H1 (cell line): ENCODE measurements around the gene GMEB2. TPM values are rescaled to one million over a fixed set of nuclear protein-coding genes. Genes with fewer than 3 reads are reported as not detected.

Experiments used
- CTCF ChIA-PET: fragments of 300-600 bp; sonication (Branson Sonifier 250); formaldehyde crosslinking; loops from one replicate; lab custom pipeline; 2021; ENCODE audit not compliant: partially characterized antibody; lab: Charles Lee
- POLR2A ChIA-PET: fragments of 300-600 bp; sonication (Branson Sonifier 250); formaldehyde crosslinking; loops from one replicate; lab custom pipeline; 2021; ENCODE audit warnings: inconsistent platforms; ENCODE audit not compliant: partially characterized antibody; lab: Charles Lee
- DNase-seq, 2 experiments: peaks; one replicate each; pipeline versions ENCODE4 v3.0.0 to v3.0.0-alpha.2; 2010 to 2022; ENCODE audit warnings: low spot score in 2 of 2, low read depth in 1 of 2, mixed read lengths in 1 of 2
- FAIRE-seq: peaks from 2 replicates; lab custom pipeline; 2011; peaks lifted over from hg19 to GRCh38; lab: Jason Lieb, UNC
- H2AFZ ChIP-seq: 2 replicates; pipeline ENCODE4 v1.8.1; 2012; ENCODE audit warnings: low read length, inconsistent platforms
- H2AK5ac ChIP-seq: 2 replicates; pipeline ENCODE4 v1.6.1; 2013; ENCODE audit warnings: low read depth, low read length
- H2BK120ac ChIP-seq: replicated peaks from 2 replicates; pipeline ENCODE3; 2013; ENCODE audit warnings: low read depth, low read length, inconsistent platforms
- H2BK12ac ChIP-seq: 2 replicates; pipeline ENCODE4 v1.6.1; 2013; ENCODE audit warnings: low read depth, low read length
- H2BK15ac ChIP-seq: 2 replicates; pipeline ENCODE4 v1.6.1; 2013; ENCODE audit warnings: low read length
- H2BK20ac ChIP-seq: 2 replicates; pipeline ENCODE4 v1.6.1; 2013; ENCODE audit warnings: low read length
- H2BK5ac ChIP-seq: 2 replicates; pipeline ENCODE4 v1.6.1; 2013; ENCODE audit warnings: low read depth, low read length
- H3K14ac ChIP-seq: 2 replicates; pipeline ENCODE4 v1.6.1; 2013; ENCODE audit warnings: inconsistent platforms; ENCODE audit not compliant: insufficient read length
- H3K18ac ChIP-seq: 2 replicates; pipeline ENCODE4 v1.6.1; 2013; ENCODE audit warnings: low read length; ENCODE audit errors: extremely low read depth
- H3K23ac ChIP-seq: 2 replicates; pipeline ENCODE4 v1.6.1; 2013; ENCODE audit warnings: inconsistent platforms; ENCODE audit not compliant: insufficient read length
- H3K23me2 ChIP-seq: 2 replicates; pipeline ENCODE4 v1.6.1; 2013; ENCODE audit warnings: low read depth, low read length
- H3K27ac ChIP-seq: 2 replicates; pipeline ENCODE4 v1.6.1; 2011; ENCODE audit warnings: low read depth, low read length, inconsistent platforms
- H3K27me3 ChIP-seq, 4 experiments: replicated peaks in 1 of 4; 1 replicate in 1 of 4; 2 replicates in 3 of 4; pipeline versions ENCODE4 v1.6.1 to v1.8.1; 2011 to 2013; ENCODE audit warnings: low read length in 3 of 4, mild to moderate bottlenecking in 3 of 4, inconsistent platforms in 2 of 4, mixed read lengths in 2 of 4, moderate library complexity in 1 of 4; ENCODE audit not compliant: control insufficient read depth in 3 of 4, insufficient read depth in 3 of 4; ENCODE audit errors: extremely low read depth in 1 of 4
- H3K36me3 ChIP-seq, 4 experiments: 2 replicates each; pipeline versions ENCODE4 v1.6.1 to v1.8.1; 2011 to 2013; ENCODE audit warnings: mild to moderate bottlenecking in 4 of 4, low read length in 3 of 4, moderate library complexity in 2 of 4, control low read depth in 1 of 4, inconsistent platforms in 1 of 4; ENCODE audit not compliant: insufficient read depth in 4 of 4, control insufficient read depth in 2 of 4
- H3K4ac ChIP-seq: replicated peaks from 2 replicates; pipeline ENCODE3; 2013; ENCODE audit warnings: low read length, low read depth, mixed read lengths, inconsistent platforms; ENCODE audit not compliant: insufficient read length
- H3K4me1 ChIP-seq, 4 experiments: replicated peaks in 1 of 4; 1 replicate in 1 of 4; 2 replicates in 3 of 4; pipeline versions ENCODE4 v1.6.1 to v1.8.1; 2011 to 2013; ENCODE audit warnings: low read length in 3 of 4, inconsistent platforms in 2 of 4, mixed read lengths in 1 of 4; ENCODE audit not compliant: insufficient read depth in 4 of 4, control insufficient read depth in 3 of 4
- H3K4me2 ChIP-seq, 2 experiments: 2 replicates each; pipeline versions ENCODE4 v1.6.1 to v1.8.1; 2011 to 2013; ENCODE audit warnings: low read depth in 2 of 2, low read length in 2 of 2, control low read depth in 1 of 2, inconsistent platforms in 1 of 2, mild to moderate bottlenecking in 1 of 2; ENCODE audit not compliant: insufficient read depth in 1 of 2
- H3K4me3 ChIP-seq, 4 experiments: fragments of 200-600, 300-600 bp in 1 of 4; sonication (generic), shearing (Covaris generic), sonication (Bioruptor Twin) in 1 of 4; 2 replicates each; pipeline versions ENCODE4 v1.5.1 to v1.8.1; 2011 to 2016; ENCODE audit warnings: low read length in 4 of 4, low read depth in 3 of 4, control low read depth in 2 of 4, inconsistent platforms in 2 of 4, mild to moderate bottlenecking in 2 of 4, mixed read lengths in 1 of 4, moderate library complexity in 1 of 4; ENCODE audit not compliant: insufficient read depth in 2 of 4; ENCODE audit errors: extremely low read depth in 1 of 4
- H3K56ac ChIP-seq: replicated peaks from 2 replicates; pipeline ENCODE3; 2013; ENCODE audit warnings: low read depth, mild to moderate bottlenecking, mixed read lengths, low read length, inconsistent platforms; ENCODE audit not compliant: insufficient read length
- H3K79me1 ChIP-seq: 2 replicates; pipeline ENCODE4 v1.6.1; 2013; ENCODE audit warnings: low read depth, low read length, control low read depth
- H3K79me2 ChIP-seq, 2 experiments: 2 replicates each; pipeline versions ENCODE4 v1.6.1 to v1.8.1; 2012 to 2013; ENCODE audit warnings: low read length in 2 of 2, mild to moderate bottlenecking in 2 of 2, inconsistent platforms in 1 of 2; ENCODE audit not compliant: insufficient read depth in 2 of 2, control insufficient read depth in 1 of 2
- H3K9ac ChIP-seq, 4 experiments: replicated peaks in 1 of 4; 1 replicate in 1 of 4; 2 replicates in 3 of 4; pipeline versions ENCODE4 v1.6.1 to v1.8.1; 2011 to 2013; ENCODE audit warnings: low read depth in 3 of 4, low read length in 3 of 4, control low read depth in 2 of 4, mild to moderate bottlenecking in 2 of 4, moderate library complexity in 2 of 4, inconsistent platforms in 1 of 4; ENCODE audit errors: extremely low read depth in 1 of 4
- H3K9me3 ChIP-seq, 2 experiments: 2 replicates each; pipeline versions ENCODE4 v1.6.1 to v1.8.1; 2012 to 2013; ENCODE audit warnings: mild to moderate bottlenecking in 2 of 2, moderate library complexity in 2 of 2, control low read depth in 1 of 2, inconsistent platforms in 1 of 2, low read depth in 1 of 2, low read length in 1 of 2, mixed read lengths in 1 of 2; ENCODE audit not compliant: insufficient read depth in 2 of 2
- H4K20me1 ChIP-seq, 2 experiments: replicated peaks in 1 of 2; 2 replicates each; pipeline versions ENCODE3 to v1.8.1; 2011 to 2013; ENCODE audit warnings: inconsistent platforms in 2 of 2, low read length in 2 of 2, mild to moderate bottlenecking in 1 of 2; ENCODE audit not compliant: insufficient read depth in 2 of 2, control insufficient read depth in 1 of 2
- H4K5ac ChIP-seq: 2 replicates; pipeline ENCODE4 v1.6.1; 2013; ENCODE audit warnings: low read length, low read depth, mixed read lengths, inconsistent platforms; ENCODE audit not compliant: insufficient read length
- H4K8ac ChIP-seq: 2 replicates; pipeline ENCODE4 v1.8.0; 2013; ENCODE audit warnings: mild to moderate bottlenecking, moderate library complexity, low read length, inconsistent platforms; ENCODE audit not compliant: insufficient read depth; ENCODE audit errors: extremely low read depth
- H4K91ac ChIP-seq: replicated peaks from 2 replicates; pipeline ENCODE3; 2013; ENCODE audit warnings: low read length, mixed read lengths, inconsistent platforms; ENCODE audit not compliant: insufficient read length
- CBX5 ChIP-seq: fragments of 300-800, 300-1000 bp; sonication (generic); IDR thresholded peaks from 2 replicates; pipeline ENCODE4 v1.7.1; 2016; ENCODE audit warnings: antibody characterized with exemption, low read length, low read depth
- WGBS, 2 experiments: shearing (Covaris generic) in 1 of 2; methylation state at CpG; one replicate each; pipeline versions ENCODE4 v1.1.6 to v1.1.7; 2013 to 2015; ENCODE audit warnings: low lambda C conversion rate in 2 of 2, mixed read lengths in 2 of 2, inconsistent platforms in 1 of 2, low coverage in 1 of 2, missing lambda C conversion rate in 1 of 2; ENCODE audit not compliant: insufficient replicate concordance in 2 of 2, insufficient coverage in 1 of 2, insufficient read length in 1 of 2; ENCODE audit errors: extremely low coverage in 1 of 2, missing lambda C conversion rate in 1 of 2; 5-methylcytosine and 5-hydroxymethylcytosine counted together
- polyA plus RNA-seq, 7 experiments: library from polyadenylated mRNA; depleted of rRNA in 3 of 7; stranded (reverse) in 5 of 7; unstranded in 2 of 7; fragments of >200 nt in 5 of 7; fragments of 200-250 nt in 2 of 7; gene quantifications; 1 replicate in 5 of 7; 2 replicates in 1 of 7; 4 replicates in 1 of 7; pipeline versions ENCODE4 v1.2.1 to v1.2.3, GENCODE V29; 2011 to 2013; ENCODE audit warnings: missing spikeins in 2 of 7, mixed read lengths in 2 of 7
- total RNA-seq: library from RNA; stranded (reverse); fragmentation: NEBNext Ultra II Directional; extraction: Animal tissue kit (Norgen Biotek cat#: 25700); gene quantifications from 2 replicates; pipeline ENCODE4 v1.2.1, GENCODE V29; 2021
- TF ChIP-seq, protein P1 (sequence below): IDR thresholded peaks from 2 replicates; pipeline ENCODE4 v1.6.1; 2012; ENCODE audit warnings: inconsistent platforms

The GMEB2 gene
- total and polyA plus RNA-seq, 2 of the 8 experiments (the other 6 are each of a cell fraction or from before 2014, with no cell fraction given), result 12.9 to 14.2 TPM

GRCh38 chr20:63582382-63583063 lies 44.4 kb downstream of the GMEB2 start:
- H2BK12ac ChIP-seq, result no peak overlapping the region
- H2BK20ac ChIP-seq, result no peak overlapping the region
- no peak overlapping the region for H2BK120ac ChIP-seq
- no peaks in the 10 kb centered on the region for H3K36me3 ChIP-seq
- H3K4me1 ChIP-seq, result no peaks in the 10 kb centered on the region; a peak in 2 of 7 replicates
- no peak overlapping the region for H4K91ac ChIP-seq
- no peaks in the 10 kb centered on the region for H3K79me2 ChIP-seq
- no peak overlapping the region for H3K14ac ChIP-seq
- ChIA-PET POLR2A (interaction anchor here (2.0 kb wide), 1 partner anchor 116 kb away, joined by 7 read pairs; no protein-coding TSS in a partner anchor), CTCF (interaction anchor here (0.9 to 3.2 kb wide), 6 partner anchors 10 to 391 kb away, joined by 3 to 19 read pairs (median 4); partner anchors contain the start of gene PTK6)
- H3K23me2 ChIP-seq, result no peaks in the 10 kb centered on the region
- no peak for FAIRE-seq
- no peak overlapping the region for H3K27ac ChIP-seq
- H4K8ac ChIP-seq, result no peak overlapping the region
- DNase-seq, result no peak
- no peak overlapping the region for H3K56ac ChIP-seq
- H3K9ac ChIP-seq, result no peak overlapping the region
- no peak overlapping the region for H3K4me3 ChIP-seq
- H3K4ac ChIP-seq, result no peak overlapping the region
- H2AFZ ChIP-seq, result no peak overlapping the region
- no peak overlapping the region for H2AK5ac ChIP-seq
- no peak overlapping the region for H3K18ac ChIP-seq
- H3K79me1 ChIP-seq, result no peaks in the 10 kb centered on the region
- no peaks in the 10 kb centered on the region for H3K27me3 ChIP-seq
- no peak overlapping the region for H2BK15ac ChIP-seq
- no peak overlapping the region for H4K5ac ChIP-seq
- 93% methylated on average over 23 of the region's 23 CpGs; no CpG with 5 or more reads in 1 of the 2 experiments for WGBS, 2 experiments
- H3K4me2 ChIP-seq, result no peak overlapping the region
- no peak overlapping the region for H2BK5ac ChIP-seq
- no peaks in the 10 kb centered on the region for H3K9me3 ChIP-seq
- TF ChIP-seq CBX5, result no peak
- TF ChIP-seq, protein P1, sequence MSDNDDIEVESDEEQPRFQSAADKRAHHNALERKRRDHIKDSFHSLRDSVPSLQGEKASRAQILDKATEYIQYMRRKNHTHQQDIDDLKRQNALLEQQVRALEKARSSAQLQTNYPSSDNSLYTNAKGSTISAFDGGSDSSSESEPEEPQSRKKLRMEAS, result no peak
- TF ChIP-seq, all 59 proteins: peak for 0
- no peak overlapping the region for H3K23ac ChIP-seq
- H4K20me1 ChIP-seq, result no peaks in the 10 kb centered on the region
